ENCODE measurements around the gene CCDC194.

Gene CCDC194

GRCh38 chr19:17393914-17394313 is at the start of gene CCDC194:
Gene CCDC194 (minus strand): TSS chr19:17394196. CDS start chr19:17394158, 38 bp downstream.
- no peak for DNase-seq

GRCh38 chr19:17441241-17442021 is 47.4 kb upstream of the CCDC194 start:
- no peak for DNase-seq

- no peak for DNase-seq
These were observed 42.9 kb upstream of the CCDC194 start for GRCh38 chr19:17436874-17437267.

GRCh38 chr19:17436094-17436873 is 42.3 kb upstream of the CCDC194 start:
- DNase-seq, result no peak

- DNase-seq, result no peak
These were observed 41.2 kb upstream of the CCDC194 start for GRCh38 chr19:17435218-17435617.

GRCh38 chr19:17431417-17431816 is 37.4 kb upstream of the CCDC194 start:
- DNase-seq, result no peak

- DNase-seq, result no peak
These were observed 35.7 kb upstream of the CCDC194 start for GRCh38 chr19:17429641-17430113.

GRCh38 chr19:17424743-17425365 is 30.9 kb upstream of the CCDC194 start:
- DNase-seq, result no peak

GRCh38 chr19:17423429-17424208 is 29.6 kb upstream of the CCDC194 start:
- no peak for DNase-seq

GRCh38 chr19:17421942-17422341 is 27.9 kb upstream of the CCDC194 start:
- no peak for DNase-seq

- no peak for DNase-seq
These were observed 26.5 kb upstream of the CCDC194 start for GRCh38 chr19:17420475-17420924.

- DNase-seq, result peak; percentile 96
These were observed 25.9 kb upstream of the CCDC194 start, which contains the start of gene MVB12A for GRCh38 chr19:17419621-17420474. Gene MVB12A (plus strand): TSS chr19:17420047. CDS start chr19:17420136, 89 bp downstream.

GRCh38 chr19:17419154-17419620 is 25.2 kb upstream of the CCDC194 start:
- DNase-seq, result no peak

GRCh38 chr19:17418710-17419109 is 24.7 kb upstream of the CCDC194 start:
- DNase-seq, result peak; percentile 21

- no peak for DNase-seq
These were observed 21.1 kb upstream of the CCDC194 start for GRCh38 chr19:17415121-17415520.

GRCh38 chr19:17414097-17414496 is 20.1 kb upstream of the CCDC194 start:
- no peak for DNase-seq

GRCh38 chr19:17411801-17412200 is 17.8 kb upstream of the CCDC194 start:
- DNase-seq, result no peak

- DNase-seq, result no peak
These were observed 16.0 kb upstream of the CCDC194 start for GRCh38 chr19:17409990-17410389.

GRCh38 chr19:17406887-17407196 is 12.8 kb upstream of the CCDC194 start:
- no peak for DNase-seq

- DNase-seq, result peak; percentile 62
These were observed 12.3 kb upstream of the CCDC194 start for GRCh38 chr19:17406046-17406886.
